Measurements from ENCODE around the gene HMGB2. TPM values are rescaled to one million over a fixed set of nuclear protein-coding genes. Genes with fewer than 3 reads are reported as not detected.

Gene HMGB2
- total and polyA plus RNA-seq, 2 experiments from 2014 or later = 103 to 593 TPM

DNA sequence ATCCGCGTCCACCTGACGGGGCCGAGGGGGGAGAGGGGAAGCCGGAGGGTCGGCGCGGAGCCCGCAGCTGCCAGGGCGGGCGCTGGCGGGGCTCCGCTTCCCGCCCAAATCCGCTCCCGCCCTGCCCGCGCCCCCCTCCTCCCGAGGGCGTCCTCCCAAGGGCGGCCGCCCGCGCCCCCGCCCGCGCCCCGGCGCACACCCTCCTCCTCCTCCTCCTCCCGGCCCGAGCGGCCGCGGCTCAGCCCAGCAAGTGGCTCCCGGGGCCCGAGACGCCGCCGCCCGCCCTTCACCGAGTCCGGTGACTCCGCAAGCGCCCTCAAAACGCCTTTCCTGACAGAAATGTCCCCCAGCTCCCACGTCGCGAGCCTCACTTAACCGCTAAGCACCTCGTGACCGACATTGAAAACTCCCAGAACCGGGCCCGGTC is 487 bp downstream of the HMGB2 start (continued):
- TF ChIP-seq NANOG (IDR thresholded peaks at IDR 0.05; ENCODE audit: borderline replicate concordance) (no peak), EZH2 (IDR thresholded peaks at IDR 0.05; ENCODE audit: low read depth, unreplicated experiment) (no peak), CREB1 (CRISPR knock-in tag; IDR thresholded peaks at IDR 0.05; ENCODE audit: low read depth) (no peak), ZNF114 (CRISPR knock-in tag; IDR thresholded peaks at IDR 0.05) (no peak), POLR2AphosphoS5 (IDR thresholded peaks at IDR 0.05; ENCODE audit: low read depth) (no peak), ZNF331 (CRISPR knock-in tag; IDR thresholded peaks at IDR 0.05; ENCODE audit: low read depth) (no peak), JUNB (IDR thresholded peaks at IDR 0.05; ENCODE audit: unreplicated experiment) (no peak), STAT1 (IDR thresholded peaks at IDR 0.05; ENCODE audit: unreplicated experiment) (no peak), EZH2phosphoT487 (IDR thresholded peaks at IDR 0.05; ENCODE audit: unreplicated experiment) (no peak)
- TF ChIP-seq, protein P1, sequence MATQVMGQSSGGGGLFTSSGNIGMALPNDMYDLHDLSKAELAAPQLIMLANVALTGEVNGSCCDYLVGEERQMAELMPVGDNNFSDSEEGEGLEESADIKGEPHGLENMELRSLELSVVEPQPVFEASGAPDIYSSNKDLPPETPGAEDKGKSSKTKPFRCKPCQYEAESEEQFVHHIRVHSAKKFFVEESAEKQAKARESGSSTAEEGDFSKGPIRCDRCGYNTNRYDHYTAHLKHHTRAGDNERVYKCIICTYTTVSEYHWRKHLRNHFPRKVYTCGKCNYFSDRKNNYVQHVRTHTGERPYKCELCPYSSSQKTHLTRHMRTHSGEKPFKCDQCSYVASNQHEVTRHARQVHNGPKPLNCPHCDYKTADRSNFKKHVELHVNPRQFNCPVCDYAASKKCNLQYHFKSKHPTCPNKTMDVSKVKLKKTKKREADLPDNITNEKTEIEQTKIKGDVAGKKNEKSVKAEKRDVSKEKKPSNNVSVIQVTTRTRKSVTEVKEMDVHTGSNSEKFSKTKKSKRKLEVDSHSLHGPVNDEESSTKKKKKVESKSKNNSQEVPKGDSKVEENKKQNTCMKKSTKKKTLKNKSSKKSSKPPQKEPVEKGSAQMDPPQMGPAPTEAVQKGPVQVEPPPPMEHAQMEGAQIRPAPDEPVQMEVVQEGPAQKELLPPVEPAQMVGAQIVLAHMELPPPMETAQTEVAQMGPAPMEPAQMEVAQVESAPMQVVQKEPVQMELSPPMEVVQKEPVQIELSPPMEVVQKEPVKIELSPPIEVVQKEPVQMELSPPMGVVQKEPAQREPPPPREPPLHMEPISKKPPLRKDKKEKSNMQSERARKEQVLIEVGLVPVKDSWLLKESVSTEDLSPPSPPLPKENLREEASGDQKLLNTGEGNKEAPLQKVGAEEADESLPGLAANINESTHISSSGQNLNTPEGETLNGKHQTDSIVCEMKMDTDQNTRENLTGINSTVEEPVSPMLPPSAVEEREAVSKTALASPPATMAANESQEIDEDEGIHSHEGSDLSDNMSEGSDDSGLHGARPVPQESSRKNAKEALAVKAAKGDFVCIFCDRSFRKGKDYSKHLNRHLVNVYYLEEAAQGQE (IDR thresholded peaks at IDR 0.05; ENCODE audit: unreplicated experiment) = no peak
- TF ChIP-seq, protein P2, sequence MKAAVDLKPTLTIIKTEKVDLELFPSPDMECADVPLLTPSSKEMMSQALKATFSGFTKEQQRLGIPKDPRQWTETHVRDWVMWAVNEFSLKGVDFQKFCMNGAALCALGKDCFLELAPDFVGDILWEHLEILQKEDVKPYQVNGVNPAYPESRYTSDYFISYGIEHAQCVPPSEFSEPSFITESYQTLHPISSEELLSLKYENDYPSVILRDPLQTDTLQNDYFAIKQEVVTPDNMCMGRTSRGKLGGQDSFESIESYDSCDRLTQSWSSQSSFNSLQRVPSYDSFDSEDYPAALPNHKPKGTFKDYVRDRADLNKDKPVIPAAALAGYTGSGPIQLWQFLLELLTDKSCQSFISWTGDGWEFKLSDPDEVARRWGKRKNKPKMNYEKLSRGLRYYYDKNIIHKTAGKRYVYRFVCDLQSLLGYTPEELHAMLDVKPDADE (IDR thresholded peaks at IDR 0.05) = no peak; the same call in 1 of the 2 replicates

DNA sequence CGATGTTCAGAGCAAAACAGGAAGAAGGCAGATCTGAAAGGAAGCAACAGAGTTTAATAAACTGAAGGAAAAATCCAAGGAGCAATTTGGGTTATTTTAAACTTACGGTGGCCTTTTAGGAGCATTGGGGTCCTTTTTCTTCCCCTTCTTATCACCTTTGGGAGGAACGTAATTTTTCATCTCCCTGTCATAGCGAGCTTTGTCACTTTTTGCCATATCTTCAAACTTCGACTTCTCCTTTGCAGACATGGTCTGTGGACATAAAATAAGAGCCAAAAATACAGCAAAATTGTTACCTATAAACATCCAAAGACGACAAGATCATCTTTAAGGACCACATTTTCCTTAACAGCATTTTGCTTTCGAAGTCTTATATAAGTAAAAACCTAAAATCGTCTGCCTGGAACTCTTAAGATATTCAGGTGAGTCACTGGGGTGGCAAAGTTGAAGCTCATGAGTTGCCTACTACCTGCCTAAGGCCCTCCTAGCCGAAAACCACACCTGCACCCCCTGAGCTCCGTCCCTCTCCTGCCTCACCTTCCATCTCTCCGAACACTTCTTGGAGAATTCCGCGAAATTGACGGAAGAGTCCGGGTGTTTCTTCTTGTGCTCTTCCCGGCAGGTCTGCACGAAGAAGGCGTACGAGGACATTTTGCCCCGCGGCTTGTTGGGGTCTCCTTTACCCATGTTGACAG is 1.0 kb downstream of the HMGB2 start:
- DNase-seq (ENCODE audit: low spot score) (no peak), ATAC-seq (no peak)
- Histone ChIP-seq H3K4me3 (peak overlapping the region; percentile 84), H3K27me3 (ENCODE audit: insufficient read depth) (peaks cover 11% of the 10 kb centered on the region; the same call in 1 of the 2 replicates), H3F3A (replicated peaks; ENCODE audit: low read depth) (no peaks in the 10 kb centered on the region), H4K20me1 (replicated peaks; ENCODE audit: insufficient read depth) (peaks cover 11% of the 10 kb centered on the region; the same call in 1 of the 2 replicates), H3K4me1 (ENCODE audit: insufficient read depth) (peaks cover 11% of the 10 kb centered on the region), H3K27ac (ENCODE audit: low read depth) (no peak overlapping the region), H3K79me2 (replicated peaks; ENCODE audit: insufficient read depth) (peaks cover 15% of the 10 kb centered on the region), H3K36me3 (ENCODE audit: insufficient read depth) (peaks cover 32% of the 10 kb centered on the region; the same call in 1 of the 2 replicates), H3K4me2 (peak overlapping the region; percentile 90), H2AFZ (no peak overlapping the region), H3K9me2 (ENCODE audit: insufficient read depth) (no peaks in the 10 kb centered on the region)
- peaks cover 28% of the 10 kb centered on the region for H3K4me1 Mint-ChIP-seq
- peaks cover 55% of the 10 kb centered on the region for H3K36me3 Mint-ChIP-seq (ENCODE audit: low read depth)
- peak overlapping the region; percentile 98 for H3K27ac Mint-ChIP-seq
- peak overlapping the region; percentile 97 for H3K4me3 Mint-ChIP-seq
- H3K9me3 Mint-ChIP-seq = 0 out of 3 replicates have a peak, but pooled peaks cover 3% of the 10 kb centered on the region
- peaks cover 24% of the 10 kb centered on the region for H3K27me3 Mint-ChIP-seq (ENCODE audit: insufficient read depth, low read depth, poor library complexity)
- TF ChIP-seq POLR2AphosphoS5 (IDR thresholded peaks at IDR 0.05; ENCODE audit: low read depth) (no peak), EZH2 (IDR thresholded peaks at IDR 0.05; ENCODE audit: low read depth, unreplicated experiment) (no peak)
- TF ChIP-seq, protein P3, sequence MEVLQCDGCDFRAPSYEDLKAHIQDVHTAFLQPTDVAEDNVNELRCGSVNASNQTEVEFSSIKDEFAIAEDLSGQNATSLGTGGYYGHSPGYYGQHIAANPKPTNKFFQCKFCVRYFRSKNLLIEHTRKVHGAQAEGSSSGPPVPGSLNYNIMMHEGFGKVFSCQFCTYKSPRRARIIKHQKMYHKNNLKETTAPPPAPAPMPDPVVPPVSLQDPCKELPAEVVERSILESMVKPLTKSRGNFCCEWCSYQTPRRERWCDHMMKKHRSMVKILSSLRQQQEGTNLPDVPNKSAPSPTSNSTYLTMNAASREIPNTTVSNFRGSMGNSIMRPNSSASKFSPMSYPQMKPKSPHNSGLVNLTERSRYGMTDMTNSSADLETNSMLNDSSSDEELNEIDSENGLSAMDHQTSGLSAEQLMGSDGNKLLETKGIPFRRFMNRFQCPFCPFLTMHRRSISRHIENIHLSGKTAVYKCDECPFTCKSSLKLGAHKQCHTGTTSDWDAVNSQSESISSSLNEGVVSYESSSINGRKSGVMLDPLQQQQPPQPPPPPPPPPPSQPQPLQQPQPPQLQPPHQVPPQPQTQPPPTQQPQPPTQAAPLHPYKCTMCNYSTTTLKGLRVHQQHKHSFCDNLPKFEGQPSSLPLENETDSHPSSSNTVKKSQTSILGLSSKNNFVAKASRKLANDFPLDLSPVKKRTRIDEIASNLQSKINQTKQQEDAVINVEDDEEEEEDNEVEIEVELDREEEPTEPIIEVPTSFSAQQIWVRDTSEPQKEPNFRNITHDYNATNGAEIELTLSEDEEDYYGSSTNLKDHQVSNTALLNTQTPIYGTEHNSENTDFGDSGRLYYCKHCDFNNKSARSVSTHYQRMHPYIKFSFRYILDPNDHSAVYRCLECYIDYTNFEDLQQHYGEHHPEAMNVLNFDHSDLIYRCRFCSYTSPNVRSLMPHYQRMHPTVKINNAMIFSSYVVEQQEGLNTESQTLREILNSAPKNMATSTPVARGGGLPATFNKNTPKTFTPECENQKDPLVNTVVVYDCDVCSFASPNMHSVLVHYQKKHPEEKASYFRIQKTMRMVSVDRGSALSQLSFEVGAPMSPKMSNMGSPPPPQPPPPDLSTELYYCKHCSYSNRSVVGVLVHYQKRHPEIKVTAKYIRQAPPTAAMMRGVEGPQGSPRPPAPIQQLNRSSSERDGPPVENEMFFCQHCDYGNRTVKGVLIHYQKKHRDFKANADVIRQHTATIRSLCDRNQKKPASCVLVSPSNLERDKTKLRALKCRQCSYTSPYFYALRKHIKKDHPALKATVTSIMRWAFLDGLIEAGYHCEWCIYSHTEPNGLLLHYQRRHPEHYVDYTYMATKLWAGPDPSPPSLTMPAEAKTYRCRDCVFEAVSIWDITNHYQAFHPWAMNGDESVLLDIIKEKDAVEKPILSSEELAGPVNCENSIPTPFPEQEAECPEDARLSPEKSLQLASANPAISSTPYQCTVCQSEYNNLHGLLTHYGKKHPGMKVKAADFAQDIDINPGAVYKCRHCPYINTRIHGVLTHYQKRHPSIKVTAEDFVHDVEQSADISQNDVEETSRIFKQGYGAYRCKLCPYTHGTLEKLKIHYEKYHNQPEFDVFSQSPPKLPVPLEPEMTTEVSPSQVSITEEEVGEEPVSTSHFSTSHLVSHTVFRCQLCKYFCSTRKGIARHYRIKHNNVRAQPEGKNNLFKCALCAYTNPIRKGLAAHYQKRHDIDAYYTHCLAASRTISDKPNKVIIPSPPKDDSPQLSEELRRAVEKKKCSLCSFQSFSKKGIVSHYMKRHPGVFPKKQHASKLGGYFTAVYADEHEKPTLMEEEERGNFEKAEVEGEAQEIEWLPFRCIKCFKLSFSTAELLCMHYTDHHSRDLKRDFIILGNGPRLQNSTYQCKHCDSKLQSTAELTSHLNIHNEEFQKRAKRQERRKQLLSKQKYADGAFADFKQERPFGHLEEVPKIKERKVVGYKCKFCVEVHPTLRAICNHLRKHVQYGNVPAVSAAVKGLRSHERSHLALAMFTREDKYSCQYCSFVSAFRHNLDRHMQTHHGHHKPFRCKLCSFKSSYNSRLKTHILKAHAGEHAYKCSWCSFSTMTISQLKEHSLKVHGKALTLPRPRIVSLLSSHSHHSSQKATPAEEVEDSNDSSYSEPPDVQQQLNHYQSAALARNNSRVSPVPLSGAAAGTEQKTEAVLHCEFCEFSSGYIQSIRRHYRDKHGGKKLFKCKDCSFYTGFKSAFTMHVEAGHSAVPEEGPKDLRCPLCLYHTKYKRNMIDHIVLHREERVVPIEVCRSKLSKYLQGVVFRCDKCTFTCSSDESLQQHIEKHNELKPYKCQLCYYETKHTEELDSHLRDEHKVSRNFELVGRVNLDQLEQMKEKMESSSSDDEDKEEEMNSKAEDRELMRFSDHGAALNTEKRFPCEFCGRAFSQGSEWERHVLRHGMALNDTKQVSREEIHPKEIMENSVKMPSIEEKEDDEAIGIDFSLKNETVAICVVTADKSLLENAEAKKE (CRISPR knock-in tag; IDR thresholded peaks at IDR 0.05) = no peak

Measured in GM23338 (cell line).